ENCODE results near the gene ARID1B.

DNA sequence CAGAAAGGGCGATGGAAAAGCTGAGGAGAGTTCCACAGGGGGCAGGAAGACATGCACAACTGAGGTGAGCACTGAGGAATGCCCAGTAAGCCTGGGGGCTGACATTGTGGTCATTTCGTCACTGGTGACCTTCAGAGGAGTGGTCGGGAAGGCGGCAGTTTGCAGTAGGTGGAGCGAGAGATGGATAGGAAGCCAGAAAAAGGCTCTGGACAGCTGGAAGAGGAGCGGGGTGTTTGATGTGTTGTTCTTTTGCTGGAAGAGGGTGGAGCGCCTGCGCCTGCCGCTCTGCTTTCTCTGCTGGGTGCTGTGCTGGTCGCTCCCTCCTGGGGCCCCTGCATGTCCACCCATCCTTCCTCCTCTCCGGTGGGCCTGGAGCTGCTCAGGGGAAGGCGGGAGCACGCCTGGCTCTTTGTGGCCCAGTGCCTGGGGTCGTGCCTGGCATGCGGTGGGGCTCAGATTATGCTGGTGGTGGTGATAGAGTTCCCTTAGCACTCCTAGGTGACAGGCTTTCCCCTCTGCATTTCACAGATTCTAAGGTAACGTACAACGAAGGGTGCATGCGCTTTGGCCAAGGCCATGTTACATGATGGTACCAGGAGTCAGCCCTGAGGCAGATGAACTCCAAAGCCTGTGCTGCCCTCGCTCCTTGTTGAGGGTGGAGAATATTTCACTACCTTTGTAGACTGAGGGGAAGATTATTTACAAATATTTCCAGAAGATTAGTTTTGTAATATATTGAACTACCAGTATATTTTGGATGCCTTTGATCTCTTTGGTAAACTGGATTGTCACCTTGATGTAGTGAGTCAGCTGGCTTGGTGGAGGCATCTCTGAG lies 20.9 kb downstream of the ARID1B start:
- no peak for TF ChIP-seq CTCF (conservative IDR thresholded peaks at IDR 0.05; ENCODE audit: low read length)
- no peak for TF ChIP-seq EZH2phosphoT487 (IDR thresholded peaks at IDR 0.05; ENCODE audit: borderline replicate concordance, low read depth, low read length)

Data from OCI-LY7 (cell line).